GM10248 (cell line): ENCODE data around the gene IDNK.

Source experiments
- CTCF ChIA-PET: fragments of 300-600 bp; sonication (Branson Sonifier 250); formaldehyde crosslinking; extraction: SDS; loops from one replicate; lab custom pipeline; 2021; ENCODE audit warnings: antibody characterized with exemption; lab: Yijun Ruan, JAX
- POLR2A ChIA-PET: fragments of 350-650 bp; sonication (Branson Sonifier 250); formaldehyde crosslinking; extraction: SDS; loops from one replicate; lab custom pipeline; 2020; ENCODE audit warnings: antibody characterized with exemption; lab: Yijun Ruan, JAX
- DNase-seq: peaks from one replicate; pipeline ENCODE4 v3.0.0; 2012; ENCODE audit errors: extremely low spot score
- CTCF ChIP-seq: IDR thresholded peaks from 2 replicates; pipeline ENCODE4 v1.5.1; 2012; ENCODE audit warnings: mild to moderate bottlenecking, low read depth; ENCODE audit errors: extremely low read depth, missing control alignments, control extremely low read depth

IDNK gene

GRCh38 chr9:83655433-83655832 lies 32.5 kb downstream of the IDNK start:
- no peak for TF ChIP-seq CTCF
- POLR2A ChIA-PET: no interaction called here
- DNase-seq: no peak
- CTCF ChIA-PET: no interaction called here

GRCh38 chr9:83656032-83656680 lies 33.2 kb downstream of the IDNK start:
- CTCF ChIA-PET: interaction anchor here (1.1 to 2.1 kb wide), 4 partner anchors 10 to 53 kb away, joined by 3 to 10 read pairs (median 6); partner anchors contain the start of gene UBQLN1
- POLR2A ChIA-PET: no interaction called here
- peak; percentile 18 for DNase-seq
- TF ChIP-seq CTCF: no peak

- DNase-seq: peak; percentile 23
- ChIA-PET CTCF (interaction anchor here (1.1 to 2.1 kb wide), 5 partner anchors 9 to 52 kb away, joined by 3 to 10 read pairs (median 3); partner anchors contain the start of gene UBQLN1), POLR2A (no interaction called here)
- TF ChIP-seq CTCF: no peak
Observed at GRCh38 chr9:83656952-83657351, 34.0 kb downstream of the IDNK start.

- ChIA-PET POLR2A (no interaction called here), CTCF (interaction anchor here (1.1 to 1.6 kb wide), 4 partner anchors 13 to 42 kb away, joined by 3 to 8 read pairs (median 4); no protein-coding TSS in a partner anchor)
- TF ChIP-seq CTCF: no peak
- DNase-seq: no peak
Observed at GRCh38 chr9:83662933-83663332, 40.0 kb downstream of the IDNK start.

- POLR2A ChIA-PET: no interaction called here
- CTCF ChIA-PET: interaction anchor here (0.7 to 3.5 kb wide), 8 partner anchors 9 to 45 kb away, joined by 3 to 13 read pairs (median 4); partner anchors contain the start of gene UBQLN1
- TF ChIP-seq CTCF: no peak
- peak; percentile 22 for DNase-seq
Observed at GRCh38 chr9:83665580-83666200, 42.7 kb downstream of the IDNK start.

- CTCF ChIA-PET: interaction anchor here (0.8 to 1.2 kb wide), 3 partner anchors 12 to 39 kb away, joined by 3 read pairs; partner anchors contain the start of gene UBQLN1
Observed at GRCh38 chr9:83669067-83669466, 46.1 kb downstream of the IDNK start.

More at GRCh38 chr9:83669067-83669466, 46.1 kb downstream of the IDNK start:
- POLR2A ChIA-PET: no interaction called here
- no peak for TF ChIP-seq CTCF
- DNase-seq: no peak
